ENCODE data around the gene NAA80.

Gene NAA80

DNA sequence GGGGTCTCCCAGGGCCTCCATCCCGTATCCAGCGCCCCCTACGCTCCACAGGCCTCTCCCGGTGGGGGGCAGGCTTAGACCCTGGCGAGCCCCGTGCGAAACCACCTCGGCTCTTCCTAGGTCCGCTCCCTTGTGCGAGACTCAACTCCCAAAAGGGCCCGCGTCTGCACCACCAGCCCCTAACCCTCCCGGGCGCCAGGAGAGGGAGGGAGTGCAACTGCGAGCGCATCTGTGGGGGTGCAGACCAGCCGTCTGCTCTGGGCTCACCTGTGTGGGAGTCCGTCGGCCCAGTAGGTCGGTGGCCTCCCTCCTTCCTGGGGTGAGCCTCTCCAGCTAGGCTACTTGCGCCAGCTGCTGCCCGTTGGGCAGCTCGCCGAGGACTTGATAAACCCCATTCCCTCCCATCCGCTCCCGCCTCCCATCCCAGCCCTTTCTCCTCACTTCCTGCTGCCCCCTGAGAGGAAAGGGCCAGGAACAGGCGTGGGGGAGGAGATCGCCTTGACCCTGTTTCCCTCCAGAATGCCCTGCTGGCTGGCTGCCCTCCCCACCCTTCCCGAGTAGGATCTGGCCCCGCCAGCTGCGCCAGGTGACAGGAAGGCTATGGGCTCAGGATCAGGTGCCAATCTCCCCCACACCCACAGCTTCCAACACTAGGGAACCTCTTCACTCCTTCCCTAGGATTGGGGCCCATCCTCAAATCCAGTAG is 23.3 kb upstream of the NAA80 start, which contains the start of gene HYAL2:
Gene HYAL2, minus strand, starts transcription at position 360 of the 706 bp plus-strand sequence. CDS start 2,256 bp downstream, outside the sequence.
- H3K4me3 ChIP-seq (ENCODE audit: low read depth, low read length), result peak within 1 kb of the TSS; percentile 73
- no peak for TF ChIP-seq CTCF (IDR thresholded peaks at IDR 0.05; ENCODE audit: low read depth, low read length)

DNA sequence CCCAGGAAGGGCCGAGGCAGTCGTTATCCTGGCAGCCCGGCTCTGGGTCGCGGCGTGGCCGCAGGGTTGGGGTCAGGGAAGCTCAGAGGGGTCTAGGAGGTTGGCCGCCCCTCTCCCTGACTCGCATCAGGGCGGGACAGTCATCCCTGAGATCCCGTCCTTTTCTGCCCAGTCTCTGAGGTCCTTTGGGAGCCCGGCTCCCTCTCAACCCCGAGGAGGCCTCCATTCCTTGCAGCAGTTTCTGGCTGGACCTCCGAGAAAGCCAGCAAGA is 22.8 kb upstream of the NAA80 start:
- peak overlapping the region; percentile 73 for H3K4me3 ChIP-seq (ENCODE audit: low read depth, low read length)

DNA sequence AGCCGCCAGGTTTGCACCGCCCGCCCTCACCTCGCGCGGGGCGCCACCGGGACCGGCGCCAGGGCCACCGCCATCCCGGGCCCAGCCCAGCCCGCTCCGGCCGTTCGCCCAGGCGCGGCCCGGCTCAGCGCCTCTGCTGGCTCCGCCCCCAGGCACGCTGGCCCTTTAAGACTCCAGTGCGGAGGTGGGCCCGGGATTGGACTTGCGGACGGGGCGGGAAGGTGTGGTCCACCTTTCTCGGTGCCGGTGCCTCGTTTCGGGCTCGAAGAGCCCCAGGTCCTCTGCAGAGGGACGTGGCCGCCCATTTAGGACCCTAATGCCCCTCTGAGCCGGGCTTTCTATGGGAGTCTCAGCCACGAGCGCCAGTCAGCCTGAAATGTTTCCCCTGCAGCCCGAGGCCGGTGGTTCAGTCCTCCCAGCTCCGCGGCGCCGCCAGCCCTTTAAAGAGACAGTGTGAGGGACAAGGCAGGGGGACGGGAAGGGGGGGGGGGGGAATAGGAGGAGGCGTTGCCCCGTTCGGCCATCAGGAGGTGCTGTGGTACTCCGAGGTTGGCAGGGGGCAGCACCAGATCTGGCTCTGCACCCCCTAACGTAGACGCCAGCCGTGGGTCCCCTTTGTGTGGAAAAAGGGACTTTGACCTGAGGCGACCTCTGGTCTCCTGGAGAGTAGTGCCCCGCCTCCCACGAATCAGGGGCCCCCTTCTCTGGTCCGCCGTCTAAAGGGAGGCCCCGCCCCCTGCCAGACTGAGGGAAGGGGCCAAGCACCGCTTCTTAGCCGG is 22.3 kb upstream of the NAA80 start:
- H3K4me3 ChIP-seq (ENCODE audit: low read depth, low read length), result peak overlapping the region; percentile 73
- TF ChIP-seq CTCF (IDR thresholded peaks at IDR 0.05; ENCODE audit: low read depth, low read length), result peak; percentile 44

More for the DNA sequence above, 22.8 kb upstream of the NAA80 start:
- no peak for TF ChIP-seq CTCF (IDR thresholded peaks at IDR 0.05; ENCODE audit: low read depth, low read length)

GRCh38 chr3:50320853-50321335 is 21.7 kb upstream of the NAA80 start:
- H3K4me3 ChIP-seq (ENCODE audit: low read depth, low read length), result peak overlapping the region; percentile 73
- TF ChIP-seq CTCF (IDR thresholded peaks at IDR 0.05; ENCODE audit: low read depth, low read length), result no peak

- TF ChIP-seq CTCF (IDR thresholded peaks at IDR 0.05; ENCODE audit: low read depth, low read length), result no peak
- H3K4me3 ChIP-seq (ENCODE audit: low read depth, low read length), result peak overlapping the region; percentile 73
Measured at GRCh38 chr3:50319894-50320625, 20.9 kb upstream of the NAA80 start.

DNA sequence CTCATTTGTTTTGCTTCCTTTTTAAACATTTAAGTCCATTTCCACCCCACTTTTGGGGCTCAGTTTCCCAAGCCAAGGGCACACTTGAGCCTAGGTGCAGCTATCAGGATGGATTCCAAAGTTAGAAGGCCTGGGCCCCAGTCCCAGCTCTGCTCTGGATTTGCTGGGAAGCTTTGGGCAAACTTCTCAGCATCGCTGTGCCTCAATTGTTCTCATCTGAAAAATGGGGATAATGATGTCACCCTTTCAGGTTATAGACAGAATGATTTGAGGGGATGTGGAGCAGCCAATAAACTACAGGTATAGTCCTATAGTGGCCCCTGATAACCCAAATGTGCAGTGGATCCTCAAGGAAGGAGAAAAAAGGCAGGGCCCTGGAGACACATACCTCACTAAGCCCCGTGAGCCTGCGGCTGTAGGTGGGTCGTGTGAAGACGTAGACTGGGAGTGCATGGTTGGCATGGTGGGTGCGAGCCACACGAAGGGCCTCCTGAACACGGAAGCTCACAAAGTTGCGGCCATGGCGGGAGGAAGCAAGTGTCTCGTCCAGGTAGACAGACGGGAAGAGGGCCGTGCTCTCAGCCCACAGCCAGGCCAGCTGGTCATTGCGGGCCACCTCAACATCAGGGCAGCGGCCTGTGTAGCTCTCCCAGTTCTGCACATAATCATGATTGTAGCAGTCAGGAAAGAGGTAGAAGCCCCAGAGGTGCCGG is 20.1 kb upstream of the NAA80 start:
- TF ChIP-seq CTCF (IDR thresholded peaks at IDR 0.05; ENCODE audit: low read depth, low read length), result no peak
- no peak overlapping the region for H3K4me3 ChIP-seq (ENCODE audit: low read depth, low read length)

All from WI38 (cell line).